HG02571 (cell line): ENCODE measurements around the gene CCDC92B.
"Not testable (repeated sequence)": the region's sequence is repeated elsewhere in the genome, so short reads cannot be mapped to it uniquely, and the experiment has no call there.

Source experiments
- ATAC-seq: cut with Tn5 transposase; IDR thresholded peaks from one replicate; pipeline ENCODE4 v1.9.1; 2021; ENCODE audit warnings: mild to moderate bottlenecking, moderate library complexity; ENCODE audit not compliant: unreplicated experiment

Gene CCDC92B

DNA sequence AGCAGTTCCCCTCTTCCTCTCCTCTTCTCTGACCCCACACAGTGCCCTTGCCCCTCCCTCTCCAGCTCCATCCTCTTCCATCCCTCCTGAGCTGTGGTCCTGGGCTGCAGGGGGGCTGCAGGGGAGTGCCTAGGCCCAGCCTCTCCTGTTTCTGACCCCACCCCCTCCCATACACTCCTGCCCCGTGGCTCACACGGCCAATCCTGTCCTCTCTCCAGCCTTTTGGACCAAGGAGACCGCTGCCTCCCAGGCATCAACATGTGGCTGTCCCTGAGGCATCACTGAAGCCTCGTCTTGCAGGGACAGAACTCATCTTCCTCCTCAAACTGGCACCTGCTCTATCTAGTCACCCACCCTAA, 44.6 kb downstream of the CCDC92B start:
- no peak for ATAC-seq

DNA sequence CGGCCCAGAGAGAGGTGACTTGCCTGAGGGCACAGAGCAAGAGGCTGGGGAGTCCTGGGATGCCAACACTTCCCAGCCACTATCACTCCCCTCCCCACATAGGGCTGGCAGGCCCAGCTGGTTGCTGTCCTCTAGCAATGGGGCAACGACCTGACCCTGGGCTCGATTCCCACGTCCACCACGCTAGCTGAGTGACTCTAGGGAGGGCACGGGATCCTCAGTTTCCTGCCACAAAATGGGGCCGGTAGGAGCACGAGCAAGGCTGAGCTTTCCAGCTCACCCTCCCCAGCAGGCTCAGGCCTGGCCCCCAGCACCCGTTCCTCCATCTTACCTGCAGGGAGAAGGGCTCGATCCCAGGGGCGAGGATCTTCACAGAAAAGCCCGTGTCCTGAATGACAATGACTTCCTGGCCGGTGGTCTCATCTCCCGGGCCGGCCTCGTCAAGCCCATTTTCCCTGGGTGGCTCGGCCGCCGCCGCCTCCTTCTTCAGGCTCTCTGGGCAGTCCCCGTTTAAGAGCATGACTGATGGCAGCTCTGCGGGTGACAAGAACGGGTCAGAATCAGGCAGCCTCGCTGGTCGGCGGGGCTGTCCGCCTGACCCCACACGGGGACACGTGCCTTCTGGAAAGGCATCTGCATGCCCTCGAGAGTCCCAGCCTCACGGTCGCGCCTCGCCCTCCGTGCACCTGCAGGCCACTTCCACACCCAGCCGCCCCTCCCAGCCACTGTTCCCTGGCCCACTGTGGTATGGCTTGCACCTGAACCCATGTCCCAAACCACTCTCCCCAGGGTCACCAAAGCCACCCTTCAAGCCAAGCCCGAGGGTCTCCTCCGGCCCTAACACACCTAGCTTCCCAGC, 45.2 kb downstream of the CCDC92B start:
- ATAC-seq: no peak

GRCh38 chr17:2703606-2704005, 45.8 kb downstream of the CCDC92B start:
- no peak for ATAC-seq

GRCh38 chr17:2703181-2703580, 46.3 kb downstream of the CCDC92B start:
- no peak for ATAC-seq

DNA sequence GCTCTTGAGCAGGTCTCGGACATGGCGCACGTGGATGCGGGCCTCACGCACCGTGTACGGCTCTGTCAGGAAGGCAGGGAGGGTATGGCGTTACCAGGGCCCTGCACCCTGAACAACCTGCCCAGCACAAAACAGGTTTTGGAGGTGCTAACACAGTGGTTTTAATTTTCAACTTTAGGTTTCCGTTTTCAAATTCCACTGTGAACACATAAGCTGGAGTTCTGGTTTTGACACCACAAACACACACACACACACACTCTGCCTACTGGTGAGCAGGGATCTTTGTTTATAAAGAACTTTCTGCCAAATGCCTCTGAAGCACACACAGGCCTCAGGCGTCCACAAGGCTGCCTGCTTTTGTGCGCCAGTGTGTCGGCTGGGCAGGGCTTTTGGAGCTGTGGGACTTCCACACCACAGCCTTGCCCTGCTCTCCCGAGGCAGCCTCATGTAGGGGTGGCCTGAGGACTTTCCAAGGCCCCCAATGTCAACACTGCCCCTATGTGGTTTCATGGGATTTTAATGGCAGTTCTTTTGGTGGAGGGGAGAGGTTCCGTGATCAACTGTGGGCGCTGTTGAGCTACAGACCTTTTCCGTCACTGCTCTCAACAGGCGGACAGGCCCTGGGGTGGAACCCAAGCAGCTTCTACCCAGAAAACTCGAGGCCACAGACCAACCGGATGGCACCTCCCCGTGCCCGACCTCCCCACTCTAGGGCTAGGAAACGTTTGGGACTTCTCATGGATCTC, 47.3 kb downstream of the CCDC92B start:
- ATAC-seq: no peak

GRCh38 chr17:2701161-2701995, 48.1 kb downstream of the CCDC92B start:
- no peak for ATAC-seq

GRCh38 chr17:2700491-2701141, 48.8 kb downstream of the CCDC92B start:
- ATAC-seq: no peak

DNA sequence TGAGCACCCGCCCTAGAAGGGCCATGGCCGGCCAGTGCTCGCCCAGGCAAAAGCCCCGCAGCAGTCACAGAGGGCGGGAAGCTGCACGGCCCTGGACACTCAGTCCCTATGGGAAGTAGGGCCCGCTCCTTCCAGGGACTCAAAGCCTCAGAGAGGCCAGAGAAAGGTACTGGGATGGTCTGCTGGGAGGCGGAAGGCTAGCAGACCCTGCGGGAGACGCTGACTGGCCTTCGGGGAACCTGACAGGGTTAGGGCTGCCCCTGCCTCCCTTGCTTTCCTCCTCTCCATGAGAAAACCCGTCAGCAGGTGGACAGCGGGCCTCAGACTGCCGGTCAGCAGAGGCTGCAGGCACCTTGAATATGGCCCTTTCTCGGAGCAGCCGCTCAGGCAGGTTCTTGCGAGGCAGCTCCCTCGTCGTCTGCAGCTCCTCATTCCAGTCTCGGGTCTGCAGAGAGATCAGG, 49.4 kb downstream of the CCDC92B start:
- no peak for ATAC-seq

- ATAC-seq: not testable (repeated sequence)
These were observed 50.1 kb downstream of the CCDC92B start for GRCh38 chr17:2699216-2699805.

DNA sequence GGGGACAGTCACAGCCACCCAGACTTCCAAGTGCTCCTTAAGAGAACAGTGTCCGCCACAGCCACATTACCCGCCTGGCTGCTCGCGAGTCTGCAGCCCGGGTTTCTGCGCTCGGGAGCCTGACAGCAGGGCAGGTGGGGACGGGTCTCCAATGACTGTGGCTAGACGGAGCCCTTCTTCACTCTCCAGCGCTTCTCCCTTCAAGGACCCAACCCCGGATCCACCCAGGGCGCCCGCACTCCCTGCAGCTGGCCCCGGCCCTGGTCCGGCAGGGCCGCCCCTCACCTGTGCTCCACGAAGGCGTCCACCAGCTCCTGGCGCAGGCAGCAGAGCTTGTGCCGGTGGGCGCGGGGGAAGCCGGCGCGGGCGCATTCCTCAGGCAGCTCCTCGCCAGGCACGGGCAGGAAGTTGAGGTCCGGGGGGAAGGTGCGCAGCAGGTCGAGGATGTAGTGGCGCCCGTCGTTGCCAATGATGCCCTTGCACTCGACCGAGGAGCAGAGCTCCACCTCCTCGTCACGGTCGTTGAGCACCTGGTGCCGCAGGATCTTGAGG, 51.8 kb downstream of the CCDC92B start:
- ATAC-seq: no peak

DNA sequence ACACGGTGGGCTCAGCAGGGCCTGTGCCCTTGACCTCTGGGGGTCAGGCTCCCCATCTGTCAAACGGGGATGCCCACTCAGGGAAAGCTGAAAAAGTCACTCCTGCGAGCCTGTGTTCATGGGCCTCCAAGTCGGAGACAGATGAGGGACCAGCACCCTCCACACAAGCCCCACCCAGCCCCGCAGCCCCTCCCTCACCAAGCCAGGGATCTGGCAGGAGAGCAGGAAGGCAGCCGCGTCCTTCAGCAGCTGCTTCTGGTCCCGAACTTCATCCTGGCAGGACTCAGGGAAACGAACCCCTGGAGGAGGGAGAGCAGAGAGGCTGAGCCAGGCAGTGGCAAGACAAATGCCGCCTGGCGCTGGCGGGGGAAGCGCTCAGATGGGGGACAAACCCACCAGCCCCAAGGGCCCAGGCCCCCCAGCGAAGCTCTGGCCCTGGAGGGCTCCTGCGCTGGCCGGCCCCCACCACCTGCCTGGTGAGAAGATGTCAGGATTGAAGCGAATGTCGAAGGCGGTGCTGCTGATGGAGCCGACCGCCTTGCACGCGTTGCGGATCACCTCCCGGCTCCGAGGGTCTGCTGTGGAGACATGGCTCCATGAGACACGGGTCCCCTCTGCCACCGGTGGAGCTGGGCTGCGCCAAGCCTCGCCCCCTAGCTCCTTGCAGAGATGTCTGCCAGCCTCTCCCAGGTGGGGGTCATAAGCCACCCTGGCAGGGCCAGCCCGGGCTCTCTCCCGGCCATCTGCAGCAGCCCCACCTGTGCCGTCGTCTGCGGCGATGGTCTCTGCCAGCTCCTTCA, 53.3 kb downstream of the CCDC92B start:
- no peak for ATAC-seq

DNA sequence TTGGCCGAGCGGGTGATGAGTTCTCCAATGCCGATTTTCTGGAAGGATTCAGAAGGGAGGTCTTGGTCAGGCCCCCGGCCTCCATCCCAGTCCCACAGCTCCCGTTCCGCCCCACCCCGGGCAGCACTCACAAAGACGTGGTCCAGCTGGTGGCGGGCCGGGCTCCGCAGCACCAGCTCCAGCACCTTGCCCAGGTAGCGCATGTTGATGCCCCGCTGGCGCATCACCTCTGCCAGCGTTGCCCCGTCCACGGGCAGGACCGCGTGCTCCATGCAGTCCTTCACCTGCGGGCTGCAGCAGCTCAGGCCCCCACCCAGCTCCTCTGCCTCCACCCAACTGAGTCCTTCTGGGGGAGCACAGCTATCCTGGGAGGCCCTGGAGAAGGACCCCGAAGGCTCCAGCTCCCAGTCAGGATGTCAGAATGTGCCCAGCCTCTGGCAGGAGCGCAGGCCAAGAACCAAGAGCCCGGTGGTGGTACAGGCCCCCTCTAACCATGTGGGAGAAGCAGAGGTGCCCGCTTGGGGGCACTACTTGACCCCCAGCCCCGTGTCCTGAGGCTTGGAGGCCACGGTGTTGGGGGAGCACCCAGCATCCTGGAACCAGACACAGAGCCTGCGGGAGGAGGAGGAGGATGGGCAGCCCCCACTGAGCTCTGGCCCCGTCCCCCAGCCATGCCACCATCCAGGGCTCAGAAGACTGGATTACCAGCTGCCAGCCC, 54.0 kb downstream of the CCDC92B start:
- ATAC-seq: no peak

DNA sequence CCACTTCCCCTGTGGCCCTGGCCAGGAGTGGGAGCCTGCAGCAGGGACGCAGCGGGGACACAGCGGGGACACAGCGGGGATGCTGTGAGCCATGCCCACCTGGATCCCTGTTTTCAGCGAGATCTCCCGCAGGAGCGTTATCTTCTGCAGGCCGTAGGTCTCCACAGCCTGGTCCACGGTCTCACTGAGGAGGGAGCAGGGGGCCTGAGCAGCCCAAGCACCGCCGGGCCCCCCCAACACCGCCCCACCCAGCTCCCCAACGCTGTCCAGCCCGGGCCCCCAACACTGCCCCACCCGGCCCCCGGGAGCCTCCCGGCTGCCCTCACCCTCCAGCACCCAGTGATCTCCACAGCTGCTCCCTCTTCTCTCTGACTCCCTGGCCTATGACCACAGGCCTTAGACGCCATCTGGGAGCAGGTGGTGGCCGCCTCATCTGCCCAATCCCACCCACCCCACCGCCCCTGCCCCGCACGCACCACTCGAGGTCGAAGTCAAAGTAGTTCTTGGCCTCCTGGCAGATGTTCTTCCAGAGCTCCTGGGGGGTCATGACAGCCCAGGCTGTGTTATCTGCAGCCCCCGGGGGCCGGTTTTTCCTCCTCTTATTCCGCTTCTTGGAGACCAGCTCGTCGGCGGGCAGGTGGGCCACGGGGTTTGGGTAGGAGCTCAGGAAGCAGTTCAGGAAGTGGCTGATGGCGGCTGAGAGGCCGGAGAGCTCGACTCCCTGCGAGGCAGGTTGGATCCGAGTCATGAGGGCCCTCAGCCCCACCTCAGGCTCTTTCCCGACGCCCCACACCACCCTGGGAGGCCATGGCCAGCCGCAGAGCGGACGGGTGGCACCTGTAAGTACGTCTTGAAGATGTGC, 54.8 kb downstream of the CCDC92B start:
- ATAC-seq: no peak

- ATAC-seq: no peak
These were observed 55.7 kb downstream of the CCDC92B start for GRCh38 chr17:2693561-2694380.

DNA sequence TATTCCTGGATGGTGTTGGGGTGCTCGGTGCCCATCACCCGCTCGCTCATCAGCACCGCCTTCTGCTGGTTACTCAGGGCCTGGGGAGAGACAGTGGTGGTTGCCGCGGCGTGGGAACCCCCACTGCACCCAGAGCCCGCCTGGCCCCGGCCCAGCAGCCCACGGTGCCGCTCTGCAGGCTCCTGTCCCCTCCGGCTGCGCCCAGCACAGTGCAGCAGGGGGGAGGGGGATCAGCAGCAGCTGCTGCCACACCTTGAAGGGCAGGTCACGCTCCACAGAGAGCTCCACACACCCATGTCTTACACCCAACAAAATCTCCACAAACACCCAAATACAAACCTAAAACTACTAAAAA, 56.7 kb downstream of the CCDC92B start:
- no peak for ATAC-seq

GRCh38 chr17:2691965-2692780, 57.3 kb downstream of the CCDC92B start:
- ATAC-seq: no peak
